NCI-H774 (cell line): Measurements from ENCODE around the gene SLC19A1.
A peak's percentile ranks its signal among the peaks of the same experiment; 100 is the strongest.

Experiments used
- DNase-seq: peaks from one replicate; lab custom pipeline; 2025; lab: John Stamatoyannopoulos, UW

SLC19A1 gene

DNA sequence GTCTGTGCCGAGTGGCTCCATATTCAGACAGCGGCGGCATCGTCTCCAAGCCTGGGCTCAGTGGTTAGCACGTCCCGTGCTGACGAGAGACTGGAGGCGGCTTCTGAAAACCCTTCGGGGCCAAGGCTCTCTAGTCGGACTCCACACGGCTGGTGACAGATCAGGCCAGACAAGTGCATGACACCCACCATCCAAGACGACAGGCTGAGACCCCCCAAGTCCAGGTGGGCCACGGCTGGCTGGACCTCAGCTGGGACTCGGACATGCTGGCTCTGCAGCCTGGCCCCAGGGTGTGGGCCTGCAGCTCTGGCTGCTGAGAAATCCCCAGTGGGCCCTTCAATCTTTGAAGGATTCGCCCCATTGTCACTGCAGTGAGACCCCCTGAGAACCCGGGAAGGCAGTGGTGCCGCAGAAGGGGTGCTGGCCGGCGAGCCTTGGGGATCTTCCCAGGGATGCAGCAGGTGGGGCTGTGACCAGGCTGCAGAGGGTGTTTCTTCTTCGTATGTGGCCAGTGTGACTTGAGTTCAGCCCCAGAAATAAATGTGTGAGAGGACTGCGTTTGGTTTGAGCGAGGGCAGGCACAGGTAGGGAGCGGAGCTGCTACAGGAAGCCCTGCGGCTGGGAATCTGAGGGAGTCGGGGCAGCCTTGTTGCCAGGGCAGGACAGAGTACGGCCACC, 15.9 kb upstream of the SLC19A1 start:
- DNase-seq: no peak

DNA sequence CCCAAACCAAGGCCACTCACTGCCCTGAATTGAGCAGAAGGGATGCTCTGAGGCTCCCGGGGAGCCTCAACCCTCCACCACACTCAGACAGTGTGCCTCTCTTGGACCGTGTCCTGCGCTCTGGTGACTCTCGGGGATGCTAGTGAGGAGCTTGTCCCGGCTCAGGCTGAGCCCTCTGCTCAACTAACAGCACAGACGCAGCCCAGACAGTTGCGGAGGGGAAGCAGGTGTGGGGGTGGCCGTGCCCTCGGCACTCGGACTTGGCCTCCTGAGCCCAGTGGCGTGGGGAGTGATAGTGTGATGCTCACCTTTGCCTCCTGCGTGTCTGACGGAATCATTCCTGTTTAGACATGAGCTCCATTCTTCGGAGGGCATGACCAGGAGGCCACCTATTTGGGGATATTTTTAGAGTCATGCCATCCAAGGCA, 15.4 kb upstream of the SLC19A1 start:
- DNase-seq: no peak

DNA sequence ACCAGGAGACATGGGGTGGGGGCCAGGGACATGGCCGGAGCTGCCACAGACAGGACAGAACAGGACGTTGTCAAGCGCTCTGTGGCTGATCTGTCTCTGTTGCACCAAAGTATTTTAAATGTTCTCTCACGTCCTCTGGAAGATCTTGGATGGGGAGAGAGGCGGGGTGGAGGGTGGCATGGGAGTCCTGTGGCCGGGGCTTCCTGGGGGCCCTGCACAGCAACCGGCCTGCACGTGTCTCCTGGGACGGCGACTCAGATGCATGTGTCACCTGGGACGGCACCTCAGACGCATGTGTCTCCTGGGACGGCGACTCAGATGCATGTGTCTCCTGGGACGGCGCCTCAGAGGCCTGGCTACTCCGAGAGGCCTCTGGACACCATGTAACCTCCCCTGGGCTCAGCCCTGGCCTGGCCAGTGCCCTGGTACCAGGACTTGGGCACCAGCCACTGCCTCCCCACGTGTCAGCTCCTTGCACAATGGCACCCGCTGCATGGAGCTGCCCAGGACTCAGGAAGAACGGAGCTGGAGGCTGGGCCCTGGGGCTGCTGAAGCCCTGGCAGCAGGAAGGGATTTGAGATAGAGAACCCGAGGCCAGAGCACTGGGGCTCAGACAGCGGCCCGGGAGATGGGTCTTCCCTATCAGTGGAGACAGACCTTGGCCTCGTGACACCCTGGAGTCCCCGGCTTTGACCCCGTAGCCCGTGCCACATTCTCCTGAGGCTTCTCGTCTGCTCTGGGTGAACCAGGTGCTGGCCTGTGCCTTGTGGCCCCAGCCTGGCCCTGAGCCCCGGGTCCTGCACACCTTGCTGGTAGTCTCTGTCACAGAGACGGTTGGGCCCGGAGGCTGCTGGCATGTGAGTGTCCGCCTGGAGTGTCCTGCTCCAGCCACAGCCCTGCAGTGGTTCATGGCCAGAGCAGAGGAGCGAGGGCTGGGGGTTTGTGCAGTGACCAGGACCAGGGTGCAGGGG, 14.7 kb upstream of the SLC19A1 start:
- no peak for DNase-seq

DNA sequence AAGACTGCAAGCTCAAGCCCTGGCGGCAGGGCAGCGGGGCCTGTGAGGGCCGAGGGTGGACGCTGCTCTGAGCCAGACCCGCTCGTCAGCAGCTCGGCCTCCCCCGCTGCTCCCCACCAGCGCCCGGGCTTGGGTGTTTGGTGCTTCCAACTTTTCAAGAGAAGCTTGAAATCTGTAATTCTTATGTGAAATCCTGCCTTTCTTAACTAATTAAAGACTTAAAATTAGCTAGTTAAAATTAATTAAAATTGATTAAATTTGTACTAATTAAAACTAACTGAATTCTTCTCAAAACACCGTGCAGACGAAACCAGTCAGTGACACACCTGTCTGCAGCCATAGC, 14.0 kb upstream of the SLC19A1 start:
- no peak for DNase-seq

DNA sequence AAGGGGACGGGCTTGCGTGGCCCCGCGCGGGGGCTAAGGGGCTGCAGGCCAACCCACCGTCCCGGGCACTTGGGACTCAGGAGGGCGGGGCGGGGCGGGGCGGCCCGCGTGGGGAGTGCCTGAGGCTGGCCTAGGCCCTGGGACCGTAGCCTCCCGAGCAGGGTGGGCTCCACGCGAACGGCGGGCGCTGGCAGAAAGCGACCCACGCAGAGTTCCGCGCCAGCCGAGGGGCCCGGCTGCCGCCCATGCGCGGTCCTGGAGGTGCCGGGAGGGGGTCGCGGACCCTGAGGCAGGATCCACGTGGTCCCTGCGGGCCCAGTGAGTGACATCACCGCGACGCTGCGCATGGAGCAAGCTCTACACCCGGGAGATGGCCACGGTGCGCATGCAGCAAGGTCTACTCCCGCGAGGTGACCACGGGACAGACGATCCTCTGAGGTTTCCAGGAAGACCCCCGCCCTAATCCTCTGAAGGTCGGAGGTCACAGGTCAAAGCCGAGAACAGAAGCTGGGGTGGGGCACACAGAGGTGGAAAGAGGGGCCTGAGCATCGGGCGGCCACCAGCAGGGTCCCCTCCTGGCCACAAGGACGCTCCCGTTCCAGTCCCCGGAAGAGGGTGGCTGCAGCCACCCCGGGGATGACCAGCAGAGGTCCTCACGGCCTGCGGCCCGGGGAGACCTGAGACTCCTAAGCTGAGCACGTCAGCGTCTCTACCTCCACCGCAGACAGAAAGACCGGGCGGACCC, 13.5 kb upstream of the SLC19A1 start:
- DNase-seq: peak; percentile 46

DNA sequence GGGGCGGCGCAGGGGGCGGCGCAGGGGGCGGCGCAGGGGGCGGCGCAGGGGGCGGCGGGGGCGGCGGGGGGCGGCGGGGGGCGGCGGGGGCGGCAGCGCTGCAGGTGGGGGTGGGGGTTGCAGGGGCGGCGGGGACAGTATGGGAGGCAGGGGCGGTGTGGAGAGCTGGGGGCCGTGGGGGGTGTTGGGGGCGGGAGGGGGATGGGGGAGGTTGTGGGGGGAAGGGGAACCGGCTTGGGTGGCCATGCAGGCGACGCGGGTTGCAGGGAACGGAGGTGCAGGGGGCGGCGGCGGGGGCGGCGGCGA, 13.0 kb upstream of the SLC19A1 start:
- no peak for DNase-seq

DNA sequence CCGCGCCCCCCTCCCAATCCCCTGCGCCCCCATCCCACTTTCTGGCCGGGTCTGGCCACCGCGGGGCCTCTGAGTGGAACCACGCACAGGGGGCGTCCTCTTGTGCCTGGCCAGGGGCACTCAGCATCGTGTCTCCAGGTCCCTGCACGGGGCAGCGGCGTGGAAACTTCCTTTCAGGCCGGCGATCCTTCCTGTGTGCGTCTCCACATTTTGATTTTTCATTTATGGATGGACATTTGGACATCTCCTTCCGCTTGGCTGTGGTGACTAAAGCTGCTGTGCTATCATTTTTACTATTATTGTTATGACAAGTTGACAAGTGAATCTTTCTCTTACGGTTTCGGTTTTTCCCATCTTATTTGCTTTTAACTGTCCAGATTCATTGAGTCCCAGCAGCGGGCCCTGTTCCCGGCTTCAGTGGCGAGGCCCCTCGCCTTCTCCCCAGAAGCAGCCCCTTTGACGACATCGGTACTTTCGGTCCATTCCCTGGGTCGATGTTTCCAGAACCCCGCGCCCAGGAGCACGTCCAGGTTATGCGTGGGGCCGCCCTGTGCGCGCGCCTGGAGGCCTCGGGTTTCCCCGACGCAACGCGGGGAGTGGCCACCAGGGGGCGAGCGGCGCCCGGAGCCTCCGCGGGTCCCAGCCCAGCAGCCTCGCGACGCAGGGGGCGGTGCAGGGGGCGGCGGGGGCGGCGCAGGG, 12.4 kb upstream of the SLC19A1 start:
- DNase-seq: peak; percentile 30

DNA sequence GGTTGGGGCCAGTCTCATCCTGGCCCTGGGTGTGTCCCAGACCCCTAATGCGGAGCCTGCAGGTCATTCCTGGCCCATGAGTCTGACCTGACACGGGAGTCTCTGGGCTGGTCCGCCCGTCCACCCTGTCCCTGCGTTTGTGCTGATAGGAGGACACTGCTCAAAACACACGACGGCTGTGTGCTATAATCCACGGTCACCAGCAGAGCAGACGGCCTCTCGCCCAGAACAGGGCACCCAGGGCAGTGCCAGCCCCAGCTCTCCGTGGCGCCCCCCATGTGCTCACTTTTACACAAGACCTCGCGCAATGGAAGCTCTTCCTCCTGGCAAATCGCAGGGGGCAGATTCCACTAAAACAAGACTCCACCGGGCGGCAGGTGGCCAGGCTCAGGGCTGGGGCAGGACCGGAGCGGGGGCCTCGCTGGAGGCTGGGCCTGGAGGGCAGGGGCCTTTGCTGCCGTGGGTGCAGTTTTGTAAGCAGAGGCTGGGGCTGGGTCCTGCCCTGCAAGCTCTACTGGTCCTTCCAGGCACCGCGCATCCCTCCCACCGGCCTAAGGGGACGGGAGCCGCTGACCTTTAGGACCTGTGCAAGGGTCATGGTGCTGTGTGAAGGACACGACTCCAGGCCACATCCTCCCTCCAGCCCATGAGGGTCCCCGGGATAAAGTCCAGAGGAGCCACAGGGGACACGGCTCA, 10.6 kb upstream of the SLC19A1 start:
- DNase-seq: no peak

DNA sequence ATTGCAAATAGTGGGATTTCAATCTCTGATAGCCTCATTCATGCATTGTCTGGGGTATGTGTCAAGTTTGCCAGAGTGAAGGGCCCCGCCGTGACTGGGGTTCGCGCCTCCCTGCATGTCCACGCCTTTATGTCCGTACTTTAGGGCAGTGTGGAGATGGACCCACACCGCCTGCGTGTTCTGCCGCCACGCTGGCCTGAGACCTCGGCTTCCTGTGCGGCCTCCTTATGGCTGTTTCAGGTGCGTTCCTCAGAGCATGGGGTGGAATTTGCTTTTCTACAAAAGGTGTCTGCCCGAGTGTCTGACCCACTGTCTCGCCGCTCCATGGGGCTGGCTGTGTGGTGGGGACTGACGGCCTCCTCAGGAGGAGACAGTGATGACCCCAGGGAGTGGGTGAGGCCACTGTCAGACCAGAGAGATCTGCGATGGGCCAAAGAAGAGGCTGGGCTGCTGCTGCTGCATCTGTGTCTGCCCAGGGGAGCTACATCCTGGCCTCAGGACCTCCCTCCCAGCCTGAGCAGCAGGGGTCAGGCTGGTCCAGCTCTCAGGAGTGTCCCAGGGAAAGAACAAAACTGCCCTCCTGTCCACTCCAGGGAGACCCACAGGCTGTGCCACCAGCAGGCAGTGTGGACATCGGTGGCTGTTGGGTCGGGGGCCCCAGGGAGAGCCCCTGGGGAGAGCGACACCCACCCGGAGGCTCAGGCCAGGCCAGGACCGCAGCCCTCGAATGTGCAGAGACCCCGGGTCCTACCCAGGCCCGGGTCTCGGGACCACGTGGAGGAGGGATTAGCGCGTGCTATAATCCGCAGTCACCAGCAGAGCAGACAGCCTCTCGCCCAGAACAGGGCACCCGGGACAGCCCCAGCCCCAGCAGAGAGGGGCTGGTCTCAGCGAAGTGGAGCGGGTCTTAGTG, 9.8 kb upstream of the SLC19A1 start:
- DNase-seq: no peak

DNA sequence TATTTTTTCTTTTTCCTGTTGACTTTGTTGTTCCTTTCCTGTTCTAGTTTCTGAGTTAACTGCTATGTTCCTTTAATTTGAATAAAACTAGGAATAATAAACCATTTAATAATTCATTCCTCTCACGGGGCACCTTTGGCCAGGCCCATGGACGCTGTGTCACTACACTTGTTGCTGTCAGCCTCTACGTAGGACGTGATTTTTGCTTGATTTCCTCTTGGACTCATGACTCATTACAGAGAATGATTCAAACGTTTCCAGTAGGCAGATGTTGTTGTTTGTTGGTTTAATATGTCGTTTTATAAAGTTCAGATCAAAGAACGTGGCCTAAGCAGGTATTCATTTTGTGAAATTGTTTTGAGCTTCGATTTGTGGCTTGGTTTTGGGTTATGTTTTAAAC, 9.1 kb upstream of the SLC19A1 start:
- peak; percentile 13 for DNase-seq

DNA sequence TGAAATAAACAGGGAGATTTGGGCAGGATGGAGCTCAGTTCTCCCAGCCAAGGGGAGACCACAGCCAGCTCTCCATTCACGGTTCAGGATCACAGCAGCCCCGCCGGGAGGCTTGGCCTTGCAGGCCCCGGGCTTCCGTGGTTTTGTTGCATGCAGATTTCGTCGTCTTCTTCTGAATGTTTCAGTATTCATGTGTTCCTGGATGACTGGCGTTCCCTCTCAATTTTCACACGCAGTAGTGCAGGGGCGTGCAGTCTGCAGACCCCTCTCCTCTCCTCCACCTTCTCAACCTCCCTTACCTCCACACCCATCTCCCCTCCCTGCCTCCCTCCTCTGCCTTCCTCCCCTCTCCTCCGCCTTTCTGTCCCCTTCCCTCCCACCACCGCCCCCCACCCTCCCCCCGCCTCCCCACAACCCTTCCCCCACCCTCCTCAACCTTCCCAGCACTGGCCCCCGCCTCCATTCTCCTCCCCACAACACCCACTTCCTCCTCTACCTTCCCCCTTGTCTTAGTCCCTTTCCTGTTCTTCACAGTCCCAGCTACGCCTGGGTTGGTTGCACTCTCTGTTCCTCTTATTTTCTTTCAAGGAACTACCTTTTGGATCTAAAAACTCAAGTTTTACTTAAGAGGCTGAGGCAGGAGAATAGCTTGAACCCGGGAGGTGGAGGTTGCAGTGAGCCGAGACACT, 8.4 kb upstream of the SLC19A1 start:
- DNase-seq: no peak

DNA sequence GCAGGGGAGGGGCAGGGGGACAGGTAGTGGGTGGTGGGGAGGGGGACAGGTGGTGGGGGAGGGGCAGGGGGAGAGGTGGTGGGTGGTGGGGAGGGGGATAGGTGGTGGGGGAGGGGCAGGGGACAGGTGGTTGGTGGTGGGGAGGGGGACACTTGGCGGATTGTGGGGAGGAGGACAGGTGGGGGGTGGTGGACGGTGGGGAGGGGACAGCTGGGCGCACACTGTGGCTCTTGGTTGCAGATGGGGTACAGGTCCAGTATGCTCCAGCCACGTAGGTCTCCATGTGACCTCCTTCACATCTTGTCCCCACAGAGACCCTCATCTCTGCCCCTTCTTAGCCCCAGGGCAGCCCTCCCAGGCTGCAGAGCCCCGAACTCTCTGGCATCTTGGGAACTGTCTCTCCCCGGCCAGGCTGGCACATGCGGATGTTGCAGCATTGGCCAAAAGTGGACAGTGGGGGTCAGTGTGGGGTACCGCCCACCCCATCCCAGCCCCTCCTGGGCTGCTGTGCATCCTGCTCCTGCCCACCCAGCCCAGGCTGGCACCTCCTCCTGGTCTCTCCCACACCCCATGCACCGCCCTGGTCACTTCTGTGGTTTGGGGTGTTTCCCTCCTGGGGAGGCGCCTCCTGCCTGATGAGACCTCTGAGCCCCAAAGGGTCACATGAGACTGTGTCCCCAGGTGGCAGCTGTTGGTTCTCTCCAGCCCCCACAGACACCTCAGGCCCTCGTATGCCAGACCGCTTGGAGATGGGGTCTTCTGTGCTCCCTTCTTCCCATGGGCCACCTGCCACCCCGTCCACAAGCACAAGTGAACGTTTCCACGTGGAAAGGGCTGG, 7.6 kb upstream of the SLC19A1 start:
- DNase-seq: no peak

DNA sequence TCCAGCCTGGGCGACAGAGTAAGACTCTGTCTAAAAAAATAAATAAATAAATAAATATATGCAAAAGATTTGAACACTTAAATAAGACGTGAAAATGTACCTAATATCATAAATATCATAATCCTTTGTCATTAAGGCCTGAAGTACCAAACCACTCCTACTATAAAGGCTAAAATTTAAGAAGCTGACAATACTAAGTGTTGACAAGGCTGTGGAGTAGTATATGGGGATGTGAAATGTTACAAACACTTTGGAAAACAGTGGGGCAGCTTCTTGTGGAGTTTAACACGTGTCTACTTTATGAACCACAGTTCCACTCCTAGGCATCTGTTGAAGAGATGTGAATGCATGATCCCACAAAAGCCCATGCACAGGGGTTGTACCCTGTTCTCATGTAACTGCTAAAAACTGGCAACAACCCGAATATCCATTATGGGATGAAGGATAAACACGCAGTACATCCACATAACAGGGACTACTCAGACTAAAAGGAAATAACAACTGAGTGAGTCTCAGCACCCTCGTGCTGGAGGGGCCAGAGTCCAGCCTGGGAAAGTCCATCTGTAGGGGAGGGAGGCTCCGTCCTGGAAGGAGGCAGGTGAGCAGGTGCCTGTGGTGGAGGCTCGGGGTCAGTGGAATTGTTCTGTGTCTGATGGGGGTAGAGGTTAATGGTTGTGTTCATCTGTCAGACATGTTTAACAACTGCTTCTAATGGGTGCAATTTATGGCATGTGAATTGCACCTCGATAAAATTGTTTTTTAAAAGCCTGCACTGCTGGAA, 6.7 kb upstream of the SLC19A1 start:
- DNase-seq: no peak

DNA sequence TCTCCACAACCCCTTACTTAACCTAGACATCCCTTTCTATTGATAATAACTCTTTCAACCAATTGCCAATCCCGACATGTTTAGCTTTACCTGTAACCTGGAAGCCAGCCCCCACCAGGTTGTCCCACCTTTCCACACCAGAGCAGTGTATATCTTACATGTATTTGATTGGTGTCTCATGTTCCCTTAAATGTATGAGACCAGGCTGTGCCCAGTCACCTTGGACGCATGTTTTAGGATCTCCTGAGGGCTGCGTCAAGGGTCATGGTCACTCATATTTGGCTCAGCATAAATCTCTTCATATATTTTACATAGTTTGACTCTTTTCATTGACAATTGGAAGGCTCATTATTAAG, 5.3 kb upstream of the SLC19A1 start:
- DNase-seq: no peak

DNA sequence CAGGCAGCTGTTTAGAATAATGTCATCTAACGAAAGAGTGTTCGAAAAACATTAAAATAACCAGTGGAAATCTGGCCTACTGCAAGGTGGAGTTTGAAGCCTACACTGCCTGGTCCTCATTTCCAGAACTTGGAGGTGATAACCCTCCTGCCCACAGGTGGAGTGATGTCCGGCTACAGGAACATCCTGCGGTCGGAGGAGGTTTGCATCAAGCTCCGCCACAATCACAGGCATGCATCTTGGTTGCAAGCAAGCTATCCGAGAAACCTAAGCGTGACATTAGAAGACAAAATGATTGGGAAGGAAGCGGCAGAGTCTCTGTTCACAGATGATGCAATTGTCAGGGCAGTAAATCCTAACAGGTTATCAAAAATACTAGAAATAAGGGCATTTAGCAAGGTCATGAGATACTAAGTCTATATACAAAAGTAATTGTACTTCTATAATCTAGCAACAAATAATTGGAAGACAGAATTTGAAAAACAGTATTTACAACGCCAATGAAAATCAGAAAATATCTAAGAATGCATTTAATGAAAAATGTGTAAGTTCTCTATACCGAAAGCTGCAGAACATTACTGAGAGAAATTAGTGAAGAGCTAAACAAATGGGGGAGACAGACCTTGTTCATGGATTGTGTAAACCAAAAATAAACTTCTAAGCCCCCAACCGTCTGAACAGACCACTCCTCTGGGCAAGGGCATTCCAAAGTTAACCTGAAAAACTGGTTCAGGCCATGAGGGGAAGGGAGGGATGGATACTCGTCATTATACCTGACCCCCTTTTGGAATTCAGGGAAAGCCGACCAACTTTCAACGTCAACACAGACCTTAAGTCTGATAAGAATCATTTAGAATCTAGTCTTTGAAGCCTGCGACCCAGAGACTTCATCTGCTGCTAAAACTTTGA, 4.7 kb upstream of the SLC19A1 start:
- no peak for DNase-seq

DNA sequence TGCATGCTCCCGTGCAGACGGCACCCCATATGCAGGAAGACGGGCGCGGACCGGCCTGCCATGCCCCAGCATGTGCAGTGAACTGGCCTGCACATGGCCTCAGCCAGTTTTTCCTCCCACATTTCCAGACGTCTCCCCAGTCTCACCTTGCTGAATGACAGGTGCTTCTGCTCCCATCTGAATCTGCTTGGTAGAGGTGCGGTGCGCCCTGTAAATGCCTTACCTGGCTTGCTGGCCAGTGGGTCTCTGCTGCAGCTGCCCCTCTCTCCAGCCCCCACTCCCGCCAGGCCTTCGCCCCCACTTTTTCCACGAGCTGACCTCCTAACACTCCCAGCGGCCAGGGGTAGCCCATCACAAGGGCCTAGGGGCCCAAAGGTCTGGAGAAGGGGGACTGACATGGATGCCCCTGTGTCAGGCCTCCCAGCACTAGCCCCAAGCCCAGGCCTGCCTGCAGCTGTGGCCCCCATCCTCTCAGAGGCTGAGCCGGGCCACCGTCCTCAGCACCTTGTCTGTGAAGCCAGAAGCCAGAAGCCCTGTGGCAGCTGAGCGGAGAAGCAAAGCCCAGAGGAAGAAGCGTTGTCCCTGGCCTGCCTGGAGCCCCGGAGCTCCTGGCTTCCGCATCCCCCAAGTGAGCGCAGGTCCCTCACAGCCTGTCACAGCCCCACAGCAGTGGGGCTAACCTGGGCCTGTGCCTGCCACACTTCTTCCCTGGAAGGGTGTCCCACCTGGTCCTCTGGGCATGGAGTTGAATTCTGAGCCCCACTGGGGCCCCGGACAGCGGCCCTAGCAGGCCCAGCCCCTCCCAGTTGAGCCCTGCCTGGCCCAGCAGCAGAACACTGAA, 3.7 kb upstream of the SLC19A1 start:
- DNase-seq: no peak

DNA sequence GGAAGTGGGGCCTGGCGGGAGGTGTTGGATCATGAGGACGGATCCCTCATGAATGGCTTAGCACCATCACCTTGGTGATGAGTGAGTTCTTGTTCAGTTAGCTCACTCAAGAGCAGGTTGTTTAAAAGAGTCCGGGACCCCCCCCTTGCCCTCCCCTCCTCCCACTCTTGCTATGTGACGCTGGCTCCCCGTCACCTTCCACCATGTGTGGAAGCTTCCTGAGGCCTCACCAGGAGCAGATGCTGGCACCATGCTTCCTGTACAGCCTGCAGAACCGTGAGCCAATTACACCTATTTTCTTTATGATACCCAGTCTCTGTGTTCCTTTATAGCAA, 3.0 kb upstream of the SLC19A1 start:
- DNase-seq: no peak
